Muscle of arm (tissue), 12 donors: ENCODE results near the gene ZDHHC13. TPM values are rescaled to one million over a fixed set of nuclear protein-coding genes. Genes with fewer than 3 reads are reported as not detected.

ENCODE experiments used
- DNase-seq: peaks from one replicate; pipeline ENCODE4 v3.0.0-alpha.2; 2013
- polyA plus RNA-seq, 12 donors: library from polyadenylated mRNA; unstranded; fragments of 120-200 nt; gene quantifications; one replicate each; pipeline ENCODE4 v1.2.1, GENCODE V29; 2013; ENCODE audit not compliant: insufficient read length in 12 of 12

The ZDHHC13 gene
- polyA plus RNA-seq, 12 donors: 4.9 to 26.1 (median 8.4) TPM; not detected in 1

GRCh38 chr11:19201737-19202605 lies 85.0 kb downstream of the ZDHHC13 start, which contains the start of gene CSRP3:
Gene CSRP3, minus strand, starts transcription at chr11:19201983. Its CDS starts 9,535 bp downstream, at chr11:19192448.
- no peak for DNase-seq

DNA sequence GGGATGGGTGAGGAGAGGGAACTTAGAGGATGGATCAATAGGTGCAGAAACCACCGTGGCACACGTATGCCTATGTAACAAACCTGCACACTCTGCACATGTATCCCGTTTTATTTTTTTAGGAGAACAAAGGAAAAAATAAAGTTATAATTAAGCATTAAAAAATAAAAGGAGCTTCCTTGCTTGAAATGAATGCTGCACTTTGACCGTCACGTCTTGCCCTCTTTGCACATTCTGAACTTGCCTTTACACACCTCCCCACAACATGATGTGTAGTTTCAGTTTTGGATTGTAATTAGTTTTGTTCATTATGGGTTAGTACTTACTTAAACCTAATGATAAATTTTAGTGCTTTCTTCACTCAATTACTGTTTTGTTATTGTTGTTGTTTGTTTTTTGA lies 87.9 kb downstream of the ZDHHC13 start:
- no peak for DNase-seq

DNA sequence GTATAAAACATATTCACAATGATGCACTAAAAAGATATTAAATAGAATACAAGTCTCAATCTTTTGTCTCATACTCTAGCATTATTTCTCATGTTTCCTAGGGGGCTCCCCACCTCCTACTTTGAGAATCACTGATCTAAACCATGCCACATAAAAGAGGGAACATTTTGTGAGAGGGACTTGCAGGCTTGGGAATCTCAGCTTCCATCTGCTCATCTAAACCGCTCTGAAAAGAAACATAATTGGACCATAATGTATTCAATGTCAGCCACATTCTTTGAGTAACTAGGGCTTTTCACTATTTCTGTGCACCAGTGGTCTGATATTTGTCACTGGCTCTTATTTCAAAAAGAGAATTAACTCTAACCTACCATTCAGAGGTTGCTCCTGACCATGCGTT lies 91.2 kb downstream of the ZDHHC13 start:
- DNase-seq: no peak

DNA sequence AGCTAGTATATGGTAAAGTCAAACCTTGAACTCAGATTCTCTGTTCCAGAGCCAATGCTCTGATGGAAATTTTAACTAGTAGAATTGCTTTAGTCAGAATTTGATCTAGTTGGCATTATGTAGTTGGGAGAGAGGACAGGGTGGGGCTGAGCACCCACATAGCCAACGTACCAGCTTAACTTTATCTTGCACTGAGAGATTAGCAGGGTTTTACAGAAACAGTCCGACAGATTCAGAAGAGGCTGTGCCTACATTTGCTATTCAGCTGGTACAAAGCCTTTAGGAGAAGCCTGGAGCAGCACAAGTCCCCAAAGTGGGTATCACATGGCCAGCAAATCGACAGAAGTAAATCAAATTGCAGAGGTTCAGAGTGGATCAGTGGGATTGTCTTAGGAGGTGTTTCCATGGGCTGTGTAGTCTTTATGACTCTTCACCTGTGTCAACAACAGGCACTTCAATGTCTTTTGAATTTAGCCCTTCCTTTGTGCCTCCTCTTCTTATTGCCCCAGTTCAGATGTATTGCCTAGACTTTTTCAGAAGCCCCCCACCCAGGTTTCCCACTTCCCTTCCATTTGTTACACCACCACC lies 92.1 kb downstream of the ZDHHC13 start:
- no peak for DNase-seq

DNA sequence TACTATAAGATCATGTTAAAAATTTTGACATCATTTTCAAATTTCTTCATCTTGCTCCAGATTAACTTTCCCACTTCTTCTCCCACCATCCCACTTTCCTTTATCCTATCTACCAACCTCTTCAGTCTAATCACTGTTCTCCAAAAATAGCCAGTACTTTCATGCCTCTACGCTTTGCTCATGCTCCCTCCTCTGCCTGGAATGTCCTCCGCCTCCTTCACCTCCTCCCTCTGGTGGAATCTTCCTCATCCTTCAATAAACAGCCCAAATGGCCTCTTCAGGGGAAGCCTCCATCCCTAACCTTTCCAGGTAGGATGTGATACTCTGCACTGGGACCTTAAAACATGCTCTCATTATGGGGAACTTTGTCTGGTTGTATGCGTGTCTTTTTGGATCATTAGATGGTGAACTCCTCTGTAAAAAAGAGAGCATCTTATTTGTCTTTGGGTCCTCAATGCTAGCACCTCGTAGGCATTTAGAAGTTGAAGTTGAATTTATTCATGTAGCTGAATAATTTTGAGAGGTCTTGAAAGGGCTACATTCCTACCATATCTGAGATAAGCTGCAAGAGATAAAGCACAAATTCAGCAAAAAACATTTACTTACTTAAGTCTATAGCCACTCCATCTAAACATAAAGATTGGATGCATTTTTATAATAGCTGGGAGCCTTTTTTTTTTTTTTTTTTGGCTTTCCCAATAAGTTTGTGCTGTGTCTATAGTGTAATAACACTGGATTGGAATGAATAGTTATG lies 92.8 kb downstream of the ZDHHC13 start:
- DNase-seq: no peak

DNA sequence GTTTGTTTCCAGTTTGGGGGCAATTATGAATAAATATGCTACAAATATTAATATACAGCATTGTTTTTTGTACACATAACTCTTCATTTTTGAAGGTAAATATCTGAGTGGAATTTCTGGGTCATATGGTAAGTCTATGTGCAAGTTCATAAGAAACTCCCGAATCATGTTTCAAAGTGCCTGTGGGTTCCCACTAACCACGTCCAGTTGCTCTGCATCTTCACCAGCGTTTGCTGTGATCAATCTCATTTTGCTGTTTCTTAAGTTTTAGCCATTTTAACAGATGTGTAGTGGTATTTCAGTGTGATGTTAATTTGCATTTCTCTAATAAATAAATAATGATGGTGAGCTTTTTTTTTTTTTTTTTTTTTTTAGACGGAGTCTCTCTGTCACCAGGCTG lies 99.1 kb downstream of the ZDHHC13 start:
- no peak for DNase-seq

- DNase-seq: no peak
These were observed 99.9 kb downstream of the ZDHHC13 start for GRCh38 chr11:19216709-19217374.

GRCh38 chr11:19218216-19218615 lies 101.2 kb downstream of the ZDHHC13 start:
- DNase-seq: no peak

DNA sequence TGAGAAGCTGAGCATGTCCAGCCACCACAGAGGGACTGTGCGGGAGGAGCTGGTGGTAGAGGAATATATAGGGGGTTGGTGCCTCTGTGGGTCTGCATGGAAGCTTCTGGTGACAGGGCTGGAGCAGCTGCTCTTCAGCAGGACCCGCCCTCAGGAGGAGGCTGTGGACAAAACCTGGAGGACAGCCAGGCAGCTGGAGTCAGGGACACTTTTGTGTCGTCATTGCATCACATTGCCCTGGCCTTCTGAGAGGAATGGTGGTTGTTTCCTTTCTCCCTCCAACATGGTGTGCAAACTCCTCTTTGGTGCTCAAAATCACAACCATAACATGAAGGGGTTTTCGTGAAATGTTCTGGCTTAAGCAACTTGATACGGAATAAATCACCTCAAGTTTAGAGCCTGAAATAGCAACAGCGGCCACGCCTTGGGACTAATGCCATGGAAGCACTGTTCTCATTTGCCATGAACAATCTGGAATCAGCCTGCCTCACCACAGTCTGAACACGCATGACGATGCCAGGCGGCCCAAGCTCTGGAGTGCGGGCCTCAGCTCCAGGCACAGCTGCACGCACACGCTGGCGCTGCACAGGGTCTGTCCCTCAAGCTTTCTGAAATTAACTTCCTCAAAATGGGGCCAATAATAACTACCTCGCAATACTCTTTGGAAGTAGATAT lies 102.0 kb downstream of the ZDHHC13 start:
- DNase-seq: peak; percentile 60

DNA sequence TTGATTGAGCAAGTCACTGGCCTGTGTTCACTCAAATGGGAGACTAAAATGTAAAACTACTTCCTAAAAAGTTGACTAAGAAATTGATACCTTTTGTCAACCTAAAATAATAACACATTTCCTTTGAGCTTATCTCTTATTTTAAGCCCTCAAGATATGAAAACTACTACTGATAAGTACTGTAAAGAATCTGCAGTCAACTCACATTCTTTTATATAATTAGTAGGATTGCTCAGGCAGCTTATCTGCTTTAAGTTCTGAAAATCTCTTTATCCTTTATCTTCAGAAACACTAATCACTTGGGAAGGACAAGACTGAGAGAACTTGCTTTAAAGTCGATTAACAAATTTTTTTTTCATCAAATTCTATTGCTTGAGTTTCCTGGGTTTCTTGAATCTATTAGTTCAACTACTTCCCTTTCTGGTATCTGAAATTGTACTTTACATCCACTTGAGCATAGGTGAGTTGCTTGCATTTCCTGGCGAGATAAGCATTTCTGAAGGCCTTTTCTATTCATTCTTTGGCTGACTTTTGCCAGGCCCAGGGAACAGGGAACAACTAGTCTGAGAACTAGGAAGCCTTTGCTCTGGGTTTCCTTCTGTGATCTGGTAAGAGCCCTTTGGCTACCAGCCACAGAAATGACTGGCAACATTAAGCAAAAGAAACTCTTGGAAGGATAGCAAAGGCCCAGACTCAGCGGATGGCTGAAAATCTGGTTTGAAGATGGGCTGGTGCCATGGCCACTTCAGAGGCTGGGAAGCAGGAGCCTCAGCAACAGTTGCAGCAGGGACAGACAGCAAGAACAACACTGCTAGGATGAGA lies 104.1 kb downstream of the ZDHHC13 start:
- no peak for DNase-seq

GRCh38 chr11:19225123-19225522 lies 108.2 kb downstream of the ZDHHC13 start:
- no peak for DNase-seq

DNA sequence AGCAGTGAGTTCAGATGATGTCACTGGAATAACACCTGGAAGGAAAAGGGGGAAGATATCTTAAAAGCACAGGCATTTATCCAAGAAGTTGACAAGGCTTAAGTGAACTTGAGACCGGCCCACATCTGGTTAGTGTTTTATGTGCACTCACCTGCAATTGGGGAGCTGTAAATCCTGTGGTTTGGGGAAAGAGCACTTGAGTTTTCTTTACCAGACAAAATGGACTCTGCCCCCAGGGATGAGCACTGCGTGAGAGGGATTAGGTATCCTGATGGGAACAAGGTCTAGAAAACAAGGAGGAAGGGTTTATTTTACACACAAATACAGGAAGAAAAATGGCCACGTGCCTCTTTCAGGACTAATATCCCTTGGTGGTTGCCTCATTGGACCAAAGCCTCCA lies 108.6 kb downstream of the ZDHHC13 start:
- DNase-seq: no peak

Other genes starting within 250 kb of the ZDHHC13 start
- not detected for gene MRGPRX1, start 177.8 kb upstream of the ZDHHC13 start, polyA plus RNA-seq
- gene MRGPRX2, start 56.5 kb upstream of the ZDHHC13 start, polyA plus RNA-seq: under 1 TPM in 1 of 12 donors, not detected in 11; 0.08 TPM
- gene CSRP3, start 84.8 kb downstream of the ZDHHC13 start, polyA plus RNA-seq: 100 to 1,000 TPM in 11 of 12 donors, not detected in 1; 145 to 810 (median 666) TPM
- gene E2F8, start 123.8 kb downstream of the ZDHHC13 start, polyA plus RNA-seq: 10 to 100 TPM in 11 of 12 donors, not detected in 1; 15.0 to 32.8 (median 25.3) TPM